ENCODE measurements around the gene TSEN2.

TSEN2 gene

DNA sequence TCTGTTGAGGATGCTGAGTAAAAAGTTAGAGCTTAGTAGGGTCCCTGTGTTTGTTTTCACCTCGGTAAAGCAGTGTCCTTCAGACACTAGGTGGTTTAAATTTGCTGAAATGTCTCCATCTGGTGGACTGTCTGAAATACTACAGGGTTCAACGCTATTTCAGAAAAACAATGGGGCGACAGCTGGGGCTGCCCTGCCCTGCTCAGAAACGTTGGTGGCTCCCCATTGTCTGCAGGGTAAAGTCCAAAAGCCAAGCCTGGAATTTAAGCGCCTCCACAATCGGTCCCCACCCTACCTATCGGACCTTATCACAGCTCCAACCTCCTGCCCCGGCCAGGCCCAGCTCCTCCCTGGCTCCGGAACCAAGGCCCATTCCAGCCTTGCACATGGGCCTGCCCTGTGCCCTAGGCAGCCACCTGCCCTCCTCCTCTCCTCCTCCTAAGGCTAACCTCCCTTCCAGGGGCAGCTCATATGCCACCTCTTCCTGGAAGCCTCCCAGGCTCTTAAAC, 4.3 kb upstream of the TSEN2 start:
- Histone ChIP-seq H3K27me3 (ENCODE audit: control insufficient read depth in 5 of 5, insufficient read depth in 4 of 5, low read length in 5 of 5) (no peaks in the 10 kb centered on the region), H3K4me3 (ENCODE audit: low read depth in 1 of 5, low read length in 5 of 5) (no peak overlapping the region), H3K9ac (ENCODE audit: low read length in 5 of 5) (peak overlapping the region in 2 of 5 donors; percentile 31 to 45), H3K36me3 (ENCODE audit: control insufficient read depth in 5 of 5, insufficient read depth in 5 of 5, low read length in 5 of 5) (no peaks in the 10 kb centered on the region), H3K4me1 (ENCODE audit: control insufficient read depth in 5 of 5, insufficient read depth in 5 of 5, low read length in 5 of 5) (peaks cover 12 to 55% (median 47%) of the 10 kb centered on the region in 5 donors), H3K27ac (ENCODE audit: low read depth, low read length) (peak overlapping the region; percentile 45), H3K9me3 (ENCODE audit: control insufficient read depth in 5 of 5, low read length in 5 of 5) (no peaks in the 10 kb centered on the region)

DNA sequence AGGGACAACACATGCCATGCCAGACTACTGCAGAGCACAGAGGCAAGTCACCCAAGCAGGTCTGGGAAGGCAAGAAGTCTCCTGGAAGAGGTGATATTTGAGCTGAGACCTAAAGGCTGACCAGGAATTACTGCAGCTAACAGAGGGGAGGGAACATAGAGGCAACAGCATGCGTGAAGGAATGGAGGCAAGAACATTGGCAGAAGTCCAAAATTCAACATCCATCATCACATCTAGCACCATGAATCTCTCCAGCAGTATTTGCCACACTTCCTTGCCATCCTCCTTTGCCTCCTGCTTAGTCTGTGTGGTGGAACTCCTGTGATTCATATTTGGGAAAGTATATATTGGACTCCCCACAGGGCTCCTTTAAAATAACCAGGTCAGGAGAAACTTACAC, 870 bp upstream of the TSEN2 start:
- H3K9ac ChIP-seq (ENCODE audit: low read length in 5 of 5): peak overlapping the region in 2 of 5 donors; percentile 56 to 84

DNA sequence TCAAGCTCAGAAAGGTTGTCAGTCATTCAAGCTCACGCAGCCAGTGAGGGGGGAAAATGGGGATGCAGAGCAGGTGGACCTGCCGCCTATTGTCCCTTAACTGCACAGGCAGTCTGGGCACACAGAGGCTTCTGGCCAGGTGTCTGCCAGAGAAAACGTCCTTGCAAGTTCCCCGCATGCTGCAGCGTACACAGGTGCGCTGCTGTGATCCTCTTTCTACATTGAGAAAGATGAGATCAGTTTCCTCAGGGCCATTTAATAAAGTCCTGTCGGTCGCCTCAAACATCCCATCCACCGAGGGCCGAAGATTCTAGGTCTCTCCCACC, 445 bp upstream of the TSEN2 start:
- Histone ChIP-seq H3K4me1 (ENCODE audit: control insufficient read depth in 5 of 5, insufficient read depth in 5 of 5, low read length in 5 of 5) (peaks cover 13 to 37% (median 35%) of the 10 kb centered on the region in 5 donors), H3K36me3 (ENCODE audit: control insufficient read depth in 5 of 5, insufficient read depth in 5 of 5, low read length in 5 of 5) (peaks cover 0 to 4% (median 3%) of the 10 kb centered on the region in 5 donors), H3K9me3 (ENCODE audit: control insufficient read depth in 5 of 5, low read length in 5 of 5) (no peaks in the 10 kb centered on the region), H3K27ac (ENCODE audit: low read depth, low read length) (peak overlapping the region; percentile 82), H3K27me3 (ENCODE audit: control insufficient read depth in 5 of 5, insufficient read depth in 4 of 5, low read length in 5 of 5) (no peaks in the 10 kb centered on the region), H3K4me3 (ENCODE audit: low read depth in 1 of 5, low read length in 5 of 5) (peak overlapping the region; percentile 82 to 93 (median 89)), H3K9ac (ENCODE audit: low read length in 5 of 5) (peak overlapping the region in 3 of 5 donors; percentile 31 to 84 (median 56))

More for the DNA sequence above, 870 bp upstream of the TSEN2 start:
- Histone ChIP-seq H3K4me1 (ENCODE audit: control insufficient read depth in 5 of 5, insufficient read depth in 5 of 5, low read length in 5 of 5) (peaks cover 13 to 39% (median 35%) of the 10 kb centered on the region in 5 donors), H3K27me3 (ENCODE audit: control insufficient read depth in 5 of 5, insufficient read depth in 4 of 5, low read length in 5 of 5) (no peaks in the 10 kb centered on the region), H3K36me3 (ENCODE audit: control insufficient read depth in 5 of 5, insufficient read depth in 5 of 5, low read length in 5 of 5) (peaks cover 0 to 3% (median 1%) of the 10 kb centered on the region in 5 donors), H3K27ac (ENCODE audit: low read depth, low read length) (no peak overlapping the region), H3K4me3 (ENCODE audit: low read depth in 1 of 5, low read length in 5 of 5) (peak overlapping the region; percentile 82 to 93 (median 89)), H3K9me3 (ENCODE audit: control insufficient read depth in 5 of 5, low read length in 5 of 5) (no peaks in the 10 kb centered on the region)

DNA sequence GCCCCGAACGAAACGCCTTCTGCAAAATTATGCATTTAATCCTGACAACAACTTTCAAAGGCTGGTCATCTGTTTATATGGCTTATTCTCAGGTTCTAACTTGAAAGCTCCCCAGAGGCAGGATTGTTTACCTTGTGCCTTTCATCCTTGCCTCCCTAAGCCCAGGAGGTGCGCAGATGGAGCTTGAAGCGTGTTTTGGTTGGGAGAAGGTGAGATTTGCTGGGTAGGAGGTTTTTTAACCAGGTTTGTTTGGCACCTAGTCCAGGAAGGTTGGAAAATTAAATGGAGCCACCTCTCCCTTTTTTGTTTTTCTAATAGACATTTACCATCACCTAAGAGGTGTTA, 675 bp downstream of the TSEN2 start:
- peaks cover 8 to 30% (median 28%) of the 10 kb centered on the region in 5 donors for H3K4me1 ChIP-seq (ENCODE audit: control insufficient read depth in 5 of 5, insufficient read depth in 5 of 5, low read length in 5 of 5)
- H3K9me3 ChIP-seq (ENCODE audit: control insufficient read depth in 5 of 5, low read length in 5 of 5): no peaks in the 10 kb centered on the region
- H3K4me3 ChIP-seq (ENCODE audit: low read depth in 1 of 5, low read length in 5 of 5): peak overlapping the region; percentile 82 to 93 (median 88)
- H3K27me3 ChIP-seq (ENCODE audit: control insufficient read depth in 5 of 5, insufficient read depth in 4 of 5, low read length in 5 of 5): no peaks in the 10 kb centered on the region
- H3K36me3 ChIP-seq (ENCODE audit: control insufficient read depth in 5 of 5, insufficient read depth in 5 of 5, low read length in 5 of 5): peaks cover 1 to 6% (median 4%) of the 10 kb centered on the region in 5 donors
- peak overlapping the region; percentile 82 for H3K27ac ChIP-seq (ENCODE audit: low read depth, low read length)
- H3K9ac ChIP-seq (ENCODE audit: low read length in 5 of 5): peak overlapping the region; percentile 28 to 84 (median 84)

DNA sequence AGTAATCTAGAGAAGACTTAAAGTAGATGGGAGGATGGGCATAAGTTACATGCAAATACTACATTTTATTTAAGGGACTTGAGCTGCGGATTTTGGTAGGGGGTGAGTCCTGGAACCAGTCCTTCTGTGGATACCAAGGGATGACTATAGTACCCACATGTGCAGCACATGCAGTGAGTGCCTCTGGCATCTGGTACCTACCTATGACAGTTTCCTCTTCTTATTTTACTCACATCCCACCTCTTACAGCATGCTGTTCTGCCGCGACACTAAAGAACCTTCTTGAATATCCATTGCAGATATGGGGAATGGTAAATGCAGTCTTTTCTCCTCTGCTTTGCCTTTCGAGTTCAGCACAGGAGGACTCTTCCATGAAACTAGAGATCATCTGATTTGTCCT, 1.7 kb downstream of the TSEN2 start:
- no peaks in the 10 kb centered on the region for H3K9me3 ChIP-seq (ENCODE audit: control insufficient read depth in 5 of 5, low read length in 5 of 5)
- no peak overlapping the region for H3K4me3 ChIP-seq (ENCODE audit: low read depth in 1 of 5, low read length in 5 of 5)
- no peak overlapping the region for H3K27ac ChIP-seq (ENCODE audit: low read depth, low read length)
- no peak overlapping the region for H3K9ac ChIP-seq (ENCODE audit: low read length in 5 of 5)
- peaks cover 4 to 15% (median 7%) of the 10 kb centered on the region in 5 donors for H3K36me3 ChIP-seq (ENCODE audit: control insufficient read depth in 5 of 5, insufficient read depth in 5 of 5, low read length in 5 of 5)
- no peaks in the 10 kb centered on the region for H3K27me3 ChIP-seq (ENCODE audit: control insufficient read depth in 5 of 5, insufficient read depth in 4 of 5, low read length in 5 of 5)
- peaks cover 8 to 26% (median 24%) of the 10 kb centered on the region in 5 donors for H3K4me1 ChIP-seq (ENCODE audit: control insufficient read depth in 5 of 5, insufficient read depth in 5 of 5, low read length in 5 of 5)

DNA sequence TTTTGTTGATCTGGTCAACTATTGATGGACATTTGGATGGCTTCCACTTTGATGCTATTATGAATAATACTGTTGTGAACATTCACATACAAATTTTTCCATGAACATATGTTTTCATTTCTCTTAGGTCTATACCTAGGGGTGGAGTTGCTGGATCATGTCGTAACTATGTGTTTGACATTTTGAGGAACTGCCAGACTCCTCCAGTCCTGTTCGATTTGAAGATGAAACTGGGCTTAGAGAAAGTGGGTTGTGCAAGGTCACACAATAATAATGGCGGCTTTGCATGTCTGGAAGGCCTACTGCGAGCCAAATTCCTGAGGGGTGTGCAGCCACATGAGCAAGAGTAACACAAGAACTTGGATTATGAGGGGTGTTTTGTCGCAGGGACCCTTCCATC, 2.6 kb downstream of the TSEN2 start:
- Histone ChIP-seq H3K9ac (ENCODE audit: low read length in 5 of 5) (no peak overlapping the region), H3K9me3 (ENCODE audit: control insufficient read depth in 5 of 5, low read length in 5 of 5) (no peaks in the 10 kb centered on the region), H3K4me1 (ENCODE audit: control insufficient read depth in 5 of 5, insufficient read depth in 5 of 5, low read length in 5 of 5) (peaks cover 8 to 26% (median 24%) of the 10 kb centered on the region in 5 donors), H3K27me3 (ENCODE audit: control insufficient read depth in 5 of 5, insufficient read depth in 4 of 5, low read length in 5 of 5) (no peaks in the 10 kb centered on the region), H3K27ac (ENCODE audit: low read depth, low read length) (no peak overlapping the region), H3K36me3 (ENCODE audit: control insufficient read depth in 5 of 5, insufficient read depth in 5 of 5, low read length in 5 of 5) (peaks cover 5 to 23% (median 8%) of the 10 kb centered on the region in 5 donors), H3K4me3 (ENCODE audit: low read depth in 1 of 5, low read length in 5 of 5) (no peak overlapping the region)

DNA sequence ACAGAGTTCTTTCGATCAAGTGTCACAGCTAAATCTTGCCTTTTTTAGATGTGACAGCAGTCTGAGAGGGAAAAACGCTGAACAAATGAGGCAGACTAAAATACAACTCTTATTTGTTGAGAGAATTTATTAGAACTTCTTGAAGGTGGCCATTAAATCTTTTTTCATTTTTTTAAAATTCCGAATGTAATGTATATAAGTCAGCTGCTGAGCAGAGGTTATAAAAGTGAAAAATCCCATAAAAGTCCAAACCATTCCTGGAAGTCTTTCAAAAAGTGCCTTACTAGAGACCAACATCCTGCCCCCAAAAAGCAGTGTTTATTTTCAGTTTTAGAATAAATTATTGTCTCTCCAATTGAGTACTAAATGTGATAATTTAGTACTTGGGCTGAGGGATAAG, 3.1 kb downstream of the TSEN2 start:
- no peak overlapping the region for H3K9ac ChIP-seq (ENCODE audit: low read length in 5 of 5)
- H3K27ac ChIP-seq (ENCODE audit: low read depth, low read length): no peak overlapping the region
- H3K4me1 ChIP-seq (ENCODE audit: control insufficient read depth in 5 of 5, insufficient read depth in 5 of 5, low read length in 5 of 5): peaks cover 8 to 26% (median 24%) of the 10 kb centered on the region in 5 donors
- no peak overlapping the region for H3K4me3 ChIP-seq (ENCODE audit: low read depth in 1 of 5, low read length in 5 of 5)
- H3K36me3 ChIP-seq (ENCODE audit: control insufficient read depth in 5 of 5, insufficient read depth in 5 of 5, low read length in 5 of 5): peaks cover 9 to 28% (median 11%) of the 10 kb centered on the region in 5 donors
- H3K9me3 ChIP-seq (ENCODE audit: control insufficient read depth in 5 of 5, low read length in 5 of 5): no peaks in the 10 kb centered on the region
- no peaks in the 10 kb centered on the region for H3K27me3 ChIP-seq (ENCODE audit: control insufficient read depth in 5 of 5, insufficient read depth in 4 of 5, low read length in 5 of 5)

DNA sequence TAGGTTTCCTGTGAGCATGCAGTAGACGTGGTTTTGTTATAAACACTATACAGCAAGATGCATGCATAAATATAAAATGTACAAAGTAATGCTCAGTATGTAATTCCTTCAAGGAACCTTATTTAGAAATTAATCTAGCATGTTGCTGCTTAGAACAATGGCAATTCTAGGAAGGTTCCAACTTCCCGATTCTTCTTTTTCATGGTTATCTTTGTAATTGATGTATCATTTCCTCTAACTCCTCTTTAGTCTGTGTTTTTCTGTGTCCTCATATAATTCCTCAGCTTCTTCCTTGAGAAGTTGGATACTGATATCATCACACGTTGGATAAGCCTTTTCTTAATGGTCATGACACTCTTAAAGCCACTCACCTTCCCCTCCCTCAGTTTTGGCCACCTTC, 3.5 kb downstream of the TSEN2 start:
- H3K27me3 ChIP-seq (ENCODE audit: control insufficient read depth in 5 of 5, insufficient read depth in 4 of 5, low read length in 5 of 5): no peaks in the 10 kb centered on the region
- H3K9me3 ChIP-seq (ENCODE audit: control insufficient read depth in 5 of 5, low read length in 5 of 5): no peaks in the 10 kb centered on the region
- H3K9ac ChIP-seq (ENCODE audit: low read length in 5 of 5): no peak overlapping the region
- H3K36me3 ChIP-seq (ENCODE audit: control insufficient read depth in 5 of 5, insufficient read depth in 5 of 5, low read length in 5 of 5): peaks cover 10 to 30% (median 14%) of the 10 kb centered on the region in 5 donors
- no peak overlapping the region for H3K4me3 ChIP-seq (ENCODE audit: low read depth in 1 of 5, low read length in 5 of 5)
- H3K27ac ChIP-seq (ENCODE audit: low read depth, low read length): no peak overlapping the region
- H3K4me1 ChIP-seq (ENCODE audit: control insufficient read depth in 5 of 5, insufficient read depth in 5 of 5, low read length in 5 of 5): peaks cover 8 to 24% (median 22%) of the 10 kb centered on the region in 5 donors

DNA sequence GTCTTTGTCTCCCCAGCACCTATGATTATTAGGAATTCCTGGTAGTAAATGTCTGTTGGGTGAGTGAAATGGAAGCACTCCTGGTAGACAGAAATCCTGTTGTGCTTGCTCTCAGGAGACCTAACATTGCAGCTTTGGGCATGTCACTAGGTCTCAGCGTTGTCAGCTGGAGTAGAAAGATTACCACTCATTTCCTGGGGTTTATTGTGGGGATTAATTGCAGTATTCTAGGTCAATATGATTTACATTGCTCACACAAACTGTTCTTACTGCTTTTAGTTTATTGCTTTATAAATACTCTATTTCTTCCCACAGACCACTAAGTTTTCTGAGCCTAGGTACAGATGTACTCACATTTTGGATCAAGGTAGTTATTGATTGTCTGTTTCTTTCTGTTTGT, 5.1 kb downstream of the TSEN2 start:
- H3K9ac ChIP-seq (ENCODE audit: low read length in 5 of 5): no peak overlapping the region
- no peaks in the 10 kb centered on the region for H3K9me3 ChIP-seq (ENCODE audit: control insufficient read depth in 5 of 5, low read length in 5 of 5)
- H3K4me3 ChIP-seq (ENCODE audit: low read depth in 1 of 5, low read length in 5 of 5): no peak overlapping the region
- H3K36me3 ChIP-seq (ENCODE audit: control insufficient read depth in 5 of 5, insufficient read depth in 5 of 5, low read length in 5 of 5): peaks cover 11 to 32% (median 20%) of the 10 kb centered on the region in 5 donors
- H3K27ac ChIP-seq (ENCODE audit: low read depth, low read length): no peak overlapping the region
- H3K4me1 ChIP-seq (ENCODE audit: control insufficient read depth in 5 of 5, insufficient read depth in 5 of 5, low read length in 5 of 5): peaks cover 2 to 13% (median 11%) of the 10 kb centered on the region in 5 donors
- H3K27me3 ChIP-seq (ENCODE audit: control insufficient read depth in 5 of 5, insufficient read depth in 4 of 5, low read length in 5 of 5): no peaks in the 10 kb centered on the region

DNA sequence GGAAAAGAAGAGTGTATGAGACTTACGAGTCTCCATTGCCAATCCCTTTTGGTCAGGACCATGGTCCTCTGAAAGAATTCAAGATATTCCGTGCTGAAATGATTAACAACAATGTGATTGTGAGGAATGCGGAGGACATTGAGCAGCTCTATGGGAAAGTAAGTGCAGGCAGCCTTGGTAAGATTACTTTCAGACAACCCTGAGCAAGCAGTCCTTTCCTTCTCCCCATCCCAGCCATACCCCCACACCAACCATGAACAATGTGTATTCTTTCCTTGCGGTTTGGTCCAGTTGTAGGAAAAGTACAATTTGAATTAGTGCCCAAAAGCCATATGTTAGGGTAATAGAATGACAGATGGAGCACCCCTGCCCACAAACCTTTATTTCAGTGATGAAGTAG, 5.6 kb downstream of the TSEN2 start:
- peaks cover 13 to 32% (median 20%) of the 10 kb centered on the region in 5 donors for H3K36me3 ChIP-seq (ENCODE audit: control insufficient read depth in 5 of 5, insufficient read depth in 5 of 5, low read length in 5 of 5)
- H3K4me3 ChIP-seq (ENCODE audit: low read depth in 1 of 5, low read length in 5 of 5): no peak overlapping the region
- H3K27me3 ChIP-seq (ENCODE audit: control insufficient read depth in 5 of 5, insufficient read depth in 4 of 5, low read length in 5 of 5): no peaks in the 10 kb centered on the region
- peaks cover 2 to 8% (median 7%) of the 10 kb centered on the region in 5 donors for H3K4me1 ChIP-seq (ENCODE audit: control insufficient read depth in 5 of 5, insufficient read depth in 5 of 5, low read length in 5 of 5)
- H3K27ac ChIP-seq (ENCODE audit: low read depth, low read length): no peak overlapping the region
- no peak overlapping the region for H3K9ac ChIP-seq (ENCODE audit: low read length in 5 of 5)
- H3K9me3 ChIP-seq (ENCODE audit: control insufficient read depth in 5 of 5, low read length in 5 of 5): no peaks in the 10 kb centered on the region
